ENCODE measurements around the gene PDE4D. TPM values are rescaled to one million over a fixed set of nuclear protein-coding genes. Genes with fewer than 3 reads are reported as not detected.

PDE4D gene
- total RNA-seq, 1 donor from 2014 or later = 11.8 TPM

GRCh38 chr5:59569608-59570334 lies 323.8 kb downstream of the PDE4D start:
- no peaks in the 10 kb centered on the region for H3K27me3 Mint-ChIP-seq (ENCODE audit: low read depth)
- peaks cover 6% of the 10 kb centered on the region for H3K36me3 Mint-ChIP-seq (ENCODE audit: low read depth)
- peaks cover 11% of the 10 kb centered on the region for H3K4me1 Mint-ChIP-seq
- peaks cover 6% of the 10 kb centered on the region for H3K9me3 Mint-ChIP-seq
- no peak for TF ChIP-seq CTCF (conservative IDR thresholded peaks at IDR 0.05)
- no peak overlapping the region for H3K4me3 Mint-ChIP-seq
- no peak for DNase-seq (ENCODE audit: low read depth, low spot score)
- H3K27ac Mint-ChIP-seq (ENCODE audit: unreplicated experiment) = no peak overlapping the region

GRCh38 chr5:59569158-59569557 lies 324.4 kb downstream of the PDE4D start:
- H3K27me3 Mint-ChIP-seq (ENCODE audit: low read depth) = no peaks in the 10 kb centered on the region
- peaks cover 6% of the 10 kb centered on the region for H3K36me3 Mint-ChIP-seq (ENCODE audit: low read depth)
- H3K27ac Mint-ChIP-seq (ENCODE audit: unreplicated experiment) = no peak overlapping the region
- H3K4me1 Mint-ChIP-seq = peaks cover 11% of the 10 kb centered on the region
- TF ChIP-seq CTCF (conservative IDR thresholded peaks at IDR 0.05) = no peak
- DNase-seq (ENCODE audit: low read depth, low spot score) = no peak
- H3K9me3 Mint-ChIP-seq = peaks cover 6% of the 10 kb centered on the region
- no peak overlapping the region for H3K4me3 Mint-ChIP-seq

- peaks cover 4% of the 10 kb centered on the region for H3K9me3 Mint-ChIP-seq
- peaks cover 3% of the 10 kb centered on the region for H3K36me3 Mint-ChIP-seq (ENCODE audit: low read depth)
- H3K4me3 Mint-ChIP-seq = no peak overlapping the region
- H3K27ac Mint-ChIP-seq (ENCODE audit: unreplicated experiment) = no peak overlapping the region
- no peak for TF ChIP-seq CTCF (conservative IDR thresholded peaks at IDR 0.05)
- DNase-seq (ENCODE audit: low read depth, low spot score) = no peak
- peaks cover 15% of the 10 kb centered on the region for H3K4me1 Mint-ChIP-seq
- H3K27me3 Mint-ChIP-seq (ENCODE audit: low read depth) = no peaks in the 10 kb centered on the region
Measured at GRCh38 chr5:59568161-59568560, 325.4 kb downstream of the PDE4D start.

GRCh38 chr5:59565551-59565950 lies 328.0 kb downstream of the PDE4D start:
- no peak overlapping the region for H3K4me3 Mint-ChIP-seq
- no peak overlapping the region for H3K27ac Mint-ChIP-seq (ENCODE audit: unreplicated experiment)
- TF ChIP-seq CTCF (conservative IDR thresholded peaks at IDR 0.05) = no peak
- no peaks in the 10 kb centered on the region for H3K36me3 Mint-ChIP-seq (ENCODE audit: low read depth)
- H3K27me3 Mint-ChIP-seq (ENCODE audit: low read depth) = no peaks in the 10 kb centered on the region
- DNase-seq (ENCODE audit: low read depth, low spot score) = no peak
- peaks cover 1% of the 10 kb centered on the region for H3K9me3 Mint-ChIP-seq
- peaks cover 29% of the 10 kb centered on the region for H3K4me1 Mint-ChIP-seq

GRCh38 chr5:59564895-59565294 lies 328.6 kb downstream of the PDE4D start:
- Mint-ChIP-seq H3K27me3 (ENCODE audit: low read depth) (no peaks in the 10 kb centered on the region), H3K27ac (ENCODE audit: unreplicated experiment) (no peak overlapping the region), H3K36me3 (ENCODE audit: low read depth) (no peaks in the 10 kb centered on the region), H3K4me3 (no peak overlapping the region), H3K9me3 (peaks cover 4% of the 10 kb centered on the region), H3K4me1 (peaks cover 34% of the 10 kb centered on the region)
- no peak for DNase-seq (ENCODE audit: low read depth, low spot score)
- TF ChIP-seq CTCF (conservative IDR thresholded peaks at IDR 0.05) = no peak
